Measurements from ENCODE around the gene ESYT3. TPM values are rescaled to one million over a fixed set of nuclear protein-coding genes. Genes with fewer than 3 reads are reported as not detected.

ESYT3 gene
- total and polyA plus RNA-seq, 2 experiments from 2014 or later: 3.5 to 8.2 TPM

DNA sequence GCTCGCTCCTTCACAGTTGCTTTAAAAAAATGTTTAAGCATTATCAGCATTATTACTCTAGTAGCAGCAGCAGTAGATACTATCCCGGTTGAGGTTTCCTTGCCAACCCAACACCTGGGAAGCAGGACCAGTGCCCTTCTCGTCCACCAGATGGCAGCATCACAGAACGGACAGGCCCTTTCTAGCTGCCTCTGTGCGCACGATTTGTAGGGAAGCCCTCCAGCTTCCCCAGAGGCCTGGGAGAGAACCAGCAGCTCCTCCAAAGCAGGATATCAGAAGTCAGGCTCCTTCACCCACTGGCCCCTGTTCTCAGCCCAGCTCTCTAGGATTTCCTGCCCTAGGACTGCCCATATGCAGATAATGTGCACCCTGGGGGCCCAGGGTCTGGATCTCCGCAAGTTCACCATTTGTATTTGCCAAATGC lies 16.8 kb upstream of the ESYT3 start:
- Mint-ChIP-seq H3K9me3 (peaks cover 17% of the 10 kb centered on the region; the same call in 2 of the 3 replicates), H3K27ac (no peak overlapping the region), H3K36me3 (ENCODE audit: low read depth) (peaks cover 9% of the 10 kb centered on the region; the same call in 2 of the 3 replicates), H3K4me3 (no peak overlapping the region), H3K4me1 (peaks cover 14% of the 10 kb centered on the region), H3K27me3 (ENCODE audit: insufficient read depth, low read depth, poor library complexity) (peaks cover 7% of the 10 kb centered on the region)
- DNase-seq (ENCODE audit: low spot score) (peak; percentile 96), ATAC-seq (peak; percentile 99)
- Histone ChIP-seq H3F3A (replicated peaks; ENCODE audit: low read depth) (no peaks in the 10 kb centered on the region), H3K36me3 (ENCODE audit: insufficient read depth) (no peaks in the 10 kb centered on the region), H3K9me2 (ENCODE audit: insufficient read depth) (0 out of 2 replicates have a peak, but pooled peaks cover 5% of the 10 kb centered on the region), H3K4me2 (no peak overlapping the region), H4K20me1 (replicated peaks; ENCODE audit: insufficient read depth) (no peaks in the 10 kb centered on the region), H3K79me2 (replicated peaks; ENCODE audit: insufficient read depth) (no peaks in the 10 kb centered on the region), H3K4me3 (no peak overlapping the region), H3K4me1 (ENCODE audit: insufficient read depth) (no peaks in the 10 kb centered on the region), H3K27me3 (ENCODE audit: insufficient read depth) (no peaks in the 10 kb centered on the region), H3K27ac (ENCODE audit: low read depth) (no peak overlapping the region), H2AFZ (peak overlapping the region; percentile 85)
- TF ChIP-seq CREB1 (CRISPR knock-in tag; IDR thresholded peaks at IDR 0.05; ENCODE audit: low read depth) (peak; percentile 21; the same call in 1 of the 2 replicates), ZNF331 (CRISPR knock-in tag; IDR thresholded peaks at IDR 0.05; ENCODE audit: low read depth) (no peak)
- TF ChIP-seq, protein P1, sequence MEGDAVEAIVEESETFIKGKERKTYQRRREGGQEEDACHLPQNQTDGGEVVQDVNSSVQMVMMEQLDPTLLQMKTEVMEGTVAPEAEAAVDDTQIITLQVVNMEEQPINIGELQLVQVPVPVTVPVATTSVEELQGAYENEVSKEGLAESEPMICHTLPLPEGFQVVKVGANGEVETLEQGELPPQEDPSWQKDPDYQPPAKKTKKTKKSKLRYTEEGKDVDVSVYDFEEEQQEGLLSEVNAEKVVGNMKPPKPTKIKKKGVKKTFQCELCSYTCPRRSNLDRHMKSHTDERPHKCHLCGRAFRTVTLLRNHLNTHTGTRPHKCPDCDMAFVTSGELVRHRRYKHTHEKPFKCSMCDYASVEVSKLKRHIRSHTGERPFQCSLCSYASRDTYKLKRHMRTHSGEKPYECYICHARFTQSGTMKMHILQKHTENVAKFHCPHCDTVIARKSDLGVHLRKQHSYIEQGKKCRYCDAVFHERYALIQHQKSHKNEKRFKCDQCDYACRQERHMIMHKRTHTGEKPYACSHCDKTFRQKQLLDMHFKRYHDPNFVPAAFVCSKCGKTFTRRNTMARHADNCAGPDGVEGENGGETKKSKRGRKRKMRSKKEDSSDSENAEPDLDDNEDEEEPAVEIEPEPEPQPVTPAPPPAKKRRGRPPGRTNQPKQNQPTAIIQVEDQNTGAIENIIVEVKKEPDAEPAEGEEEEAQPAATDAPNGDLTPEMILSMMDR (conservative IDR thresholded peaks at IDR 0.05; ENCODE audit: low read depth in 2 of 2): peak; percentile 93 to 98
- TF ChIP-seq, protein P2, sequence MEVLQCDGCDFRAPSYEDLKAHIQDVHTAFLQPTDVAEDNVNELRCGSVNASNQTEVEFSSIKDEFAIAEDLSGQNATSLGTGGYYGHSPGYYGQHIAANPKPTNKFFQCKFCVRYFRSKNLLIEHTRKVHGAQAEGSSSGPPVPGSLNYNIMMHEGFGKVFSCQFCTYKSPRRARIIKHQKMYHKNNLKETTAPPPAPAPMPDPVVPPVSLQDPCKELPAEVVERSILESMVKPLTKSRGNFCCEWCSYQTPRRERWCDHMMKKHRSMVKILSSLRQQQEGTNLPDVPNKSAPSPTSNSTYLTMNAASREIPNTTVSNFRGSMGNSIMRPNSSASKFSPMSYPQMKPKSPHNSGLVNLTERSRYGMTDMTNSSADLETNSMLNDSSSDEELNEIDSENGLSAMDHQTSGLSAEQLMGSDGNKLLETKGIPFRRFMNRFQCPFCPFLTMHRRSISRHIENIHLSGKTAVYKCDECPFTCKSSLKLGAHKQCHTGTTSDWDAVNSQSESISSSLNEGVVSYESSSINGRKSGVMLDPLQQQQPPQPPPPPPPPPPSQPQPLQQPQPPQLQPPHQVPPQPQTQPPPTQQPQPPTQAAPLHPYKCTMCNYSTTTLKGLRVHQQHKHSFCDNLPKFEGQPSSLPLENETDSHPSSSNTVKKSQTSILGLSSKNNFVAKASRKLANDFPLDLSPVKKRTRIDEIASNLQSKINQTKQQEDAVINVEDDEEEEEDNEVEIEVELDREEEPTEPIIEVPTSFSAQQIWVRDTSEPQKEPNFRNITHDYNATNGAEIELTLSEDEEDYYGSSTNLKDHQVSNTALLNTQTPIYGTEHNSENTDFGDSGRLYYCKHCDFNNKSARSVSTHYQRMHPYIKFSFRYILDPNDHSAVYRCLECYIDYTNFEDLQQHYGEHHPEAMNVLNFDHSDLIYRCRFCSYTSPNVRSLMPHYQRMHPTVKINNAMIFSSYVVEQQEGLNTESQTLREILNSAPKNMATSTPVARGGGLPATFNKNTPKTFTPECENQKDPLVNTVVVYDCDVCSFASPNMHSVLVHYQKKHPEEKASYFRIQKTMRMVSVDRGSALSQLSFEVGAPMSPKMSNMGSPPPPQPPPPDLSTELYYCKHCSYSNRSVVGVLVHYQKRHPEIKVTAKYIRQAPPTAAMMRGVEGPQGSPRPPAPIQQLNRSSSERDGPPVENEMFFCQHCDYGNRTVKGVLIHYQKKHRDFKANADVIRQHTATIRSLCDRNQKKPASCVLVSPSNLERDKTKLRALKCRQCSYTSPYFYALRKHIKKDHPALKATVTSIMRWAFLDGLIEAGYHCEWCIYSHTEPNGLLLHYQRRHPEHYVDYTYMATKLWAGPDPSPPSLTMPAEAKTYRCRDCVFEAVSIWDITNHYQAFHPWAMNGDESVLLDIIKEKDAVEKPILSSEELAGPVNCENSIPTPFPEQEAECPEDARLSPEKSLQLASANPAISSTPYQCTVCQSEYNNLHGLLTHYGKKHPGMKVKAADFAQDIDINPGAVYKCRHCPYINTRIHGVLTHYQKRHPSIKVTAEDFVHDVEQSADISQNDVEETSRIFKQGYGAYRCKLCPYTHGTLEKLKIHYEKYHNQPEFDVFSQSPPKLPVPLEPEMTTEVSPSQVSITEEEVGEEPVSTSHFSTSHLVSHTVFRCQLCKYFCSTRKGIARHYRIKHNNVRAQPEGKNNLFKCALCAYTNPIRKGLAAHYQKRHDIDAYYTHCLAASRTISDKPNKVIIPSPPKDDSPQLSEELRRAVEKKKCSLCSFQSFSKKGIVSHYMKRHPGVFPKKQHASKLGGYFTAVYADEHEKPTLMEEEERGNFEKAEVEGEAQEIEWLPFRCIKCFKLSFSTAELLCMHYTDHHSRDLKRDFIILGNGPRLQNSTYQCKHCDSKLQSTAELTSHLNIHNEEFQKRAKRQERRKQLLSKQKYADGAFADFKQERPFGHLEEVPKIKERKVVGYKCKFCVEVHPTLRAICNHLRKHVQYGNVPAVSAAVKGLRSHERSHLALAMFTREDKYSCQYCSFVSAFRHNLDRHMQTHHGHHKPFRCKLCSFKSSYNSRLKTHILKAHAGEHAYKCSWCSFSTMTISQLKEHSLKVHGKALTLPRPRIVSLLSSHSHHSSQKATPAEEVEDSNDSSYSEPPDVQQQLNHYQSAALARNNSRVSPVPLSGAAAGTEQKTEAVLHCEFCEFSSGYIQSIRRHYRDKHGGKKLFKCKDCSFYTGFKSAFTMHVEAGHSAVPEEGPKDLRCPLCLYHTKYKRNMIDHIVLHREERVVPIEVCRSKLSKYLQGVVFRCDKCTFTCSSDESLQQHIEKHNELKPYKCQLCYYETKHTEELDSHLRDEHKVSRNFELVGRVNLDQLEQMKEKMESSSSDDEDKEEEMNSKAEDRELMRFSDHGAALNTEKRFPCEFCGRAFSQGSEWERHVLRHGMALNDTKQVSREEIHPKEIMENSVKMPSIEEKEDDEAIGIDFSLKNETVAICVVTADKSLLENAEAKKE (CRISPR knock-in tag; IDR thresholded peaks at IDR 0.05): peak; percentile 94
